ENCODE data around the gene PHYH.
"Not testable (repeated sequence)": the region's sequence is repeated elsewhere in the genome, so short reads cannot be mapped to it uniquely, and the experiment has no call there.

Gene PHYH

DNA sequence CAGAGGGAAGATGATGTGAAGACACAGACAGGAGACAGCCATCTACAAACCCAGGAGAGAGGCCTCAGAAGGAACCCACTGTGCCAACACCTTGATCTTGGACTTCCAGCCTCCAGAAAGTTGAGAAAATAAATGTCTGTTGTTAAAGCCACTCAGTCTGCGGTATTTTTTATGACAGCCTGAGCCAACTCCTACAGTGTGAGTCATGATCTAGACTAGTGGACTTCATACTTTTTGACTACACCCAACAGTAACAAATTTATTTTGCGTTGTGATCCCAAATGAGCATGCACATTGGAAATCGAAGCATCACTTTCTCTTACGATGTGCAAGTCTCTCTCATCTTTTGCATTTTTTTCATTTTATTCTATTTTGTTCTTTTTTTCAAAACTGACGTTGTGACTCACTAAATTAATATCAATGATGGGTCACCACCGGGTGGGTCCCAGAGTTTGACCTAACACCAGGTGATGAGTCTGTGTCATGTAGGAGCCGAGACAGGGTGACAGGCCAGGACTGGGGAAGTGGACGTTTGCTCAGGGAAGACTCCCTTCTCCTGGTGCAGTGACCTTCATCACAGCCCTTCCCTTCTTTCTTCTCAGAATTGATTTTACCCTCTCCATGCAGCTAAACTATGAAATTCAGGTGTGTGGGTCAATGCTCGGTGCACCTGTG lies 28.9 kb downstream of the PHYH start:
- no peak for DNase-seq

DNA sequence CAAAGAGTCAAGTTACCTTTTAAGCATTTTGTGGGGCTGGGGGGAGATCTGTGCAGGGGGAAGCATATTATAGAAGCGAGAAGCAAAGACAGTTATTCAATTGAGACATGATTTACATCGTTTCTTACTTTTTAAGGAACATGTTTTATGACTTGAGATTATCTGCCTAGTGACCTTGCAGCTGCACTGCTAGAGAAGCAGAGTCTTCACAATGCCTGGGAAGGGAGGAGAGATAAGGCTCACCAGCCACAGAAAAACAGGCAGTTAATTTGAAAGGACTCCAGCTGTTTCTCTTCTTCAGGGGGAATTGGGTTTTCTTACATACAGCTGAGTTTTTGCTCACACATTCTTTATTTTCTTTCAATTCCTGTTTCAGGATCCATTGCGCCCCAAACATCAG lies 31.0 kb downstream of the PHYH start:
- no peak for DNase-seq

DNA sequence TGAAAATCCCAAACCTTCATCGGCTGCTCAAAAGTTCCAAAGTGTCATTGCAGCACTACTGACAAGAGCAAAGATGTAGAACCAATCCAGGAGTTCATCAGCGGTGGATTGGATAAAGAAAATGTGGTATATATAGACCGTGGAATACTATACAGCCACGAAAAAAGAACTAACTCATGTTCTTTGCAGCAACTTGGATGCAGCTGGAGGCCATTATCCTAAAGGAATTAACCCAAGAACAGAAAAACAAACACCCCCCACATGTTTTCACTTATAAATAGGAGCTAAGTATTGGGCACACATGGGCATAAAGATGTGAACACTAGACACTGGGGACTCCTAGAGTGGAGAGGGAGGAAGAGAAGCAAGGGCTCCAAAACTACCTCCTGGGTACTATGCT lies 31.6 kb downstream of the PHYH start:
- no peak for DNase-seq

DNA sequence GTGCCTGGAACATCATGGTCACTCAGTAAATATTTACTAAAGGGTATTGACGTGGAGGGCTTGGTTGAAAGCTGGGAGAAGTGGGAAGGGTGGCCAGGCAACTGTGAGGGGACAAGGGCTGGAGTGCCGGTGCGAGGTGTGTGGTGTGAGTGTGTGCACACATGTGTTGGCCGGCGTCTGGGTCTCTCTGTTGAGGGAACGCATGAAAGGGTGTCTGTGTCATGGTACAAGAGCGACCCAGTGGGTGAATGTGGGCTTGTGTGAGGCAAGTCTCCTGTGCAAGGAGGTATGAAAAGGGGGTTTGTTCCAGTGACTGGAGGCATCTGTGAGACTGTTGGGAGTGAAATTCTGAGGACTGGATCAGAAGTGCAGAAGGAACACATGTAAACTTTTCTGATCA lies 36.3 kb downstream of the PHYH start:
- no peak for DNase-seq

DNA sequence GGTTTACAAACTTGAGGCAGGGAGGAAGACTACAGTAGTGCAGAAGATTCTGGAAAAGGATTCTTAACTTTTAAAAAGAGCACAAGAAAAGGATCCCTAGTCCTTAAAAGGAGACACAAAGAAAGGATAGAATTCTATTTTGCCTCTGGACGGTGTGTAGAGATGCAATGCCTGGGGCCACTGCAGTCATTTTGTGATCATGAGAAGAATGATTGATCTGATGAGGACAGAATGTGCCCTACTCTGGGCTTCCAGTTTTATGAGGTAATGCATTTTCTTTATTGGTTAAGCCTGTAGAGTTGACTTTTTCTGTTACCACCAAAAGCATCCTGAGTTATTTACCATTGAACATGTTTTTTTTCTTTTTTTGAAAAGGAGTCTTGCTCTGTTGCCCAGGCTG lies 37.4 kb downstream of the PHYH start:
- no peak for DNase-seq

DNA sequence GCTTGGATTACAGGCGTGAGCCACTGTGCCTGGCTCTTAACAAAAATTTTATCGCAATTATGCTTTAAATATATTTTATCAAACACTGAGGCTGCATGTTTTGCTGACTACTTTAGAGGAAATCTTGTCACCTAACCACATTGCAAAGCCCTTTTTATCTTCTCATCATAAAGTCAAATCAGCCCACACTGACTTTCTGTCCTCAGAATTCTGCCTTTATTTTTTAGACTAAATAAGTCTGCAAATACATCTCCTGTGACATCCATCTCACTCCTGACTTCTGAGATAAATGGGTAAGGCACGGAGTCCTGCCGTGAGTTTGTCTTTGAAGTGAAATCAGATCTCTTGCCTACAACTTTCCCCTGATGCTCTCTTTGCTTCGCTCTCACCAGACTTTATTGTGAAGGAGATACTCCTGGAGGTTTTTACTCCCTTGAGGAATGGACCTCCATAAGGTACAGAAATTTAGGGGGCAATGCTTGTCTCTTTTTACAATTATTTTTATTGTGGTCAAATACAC lies 42.2 kb downstream of the PHYH start:
- DNase-seq: no peak

DNA sequence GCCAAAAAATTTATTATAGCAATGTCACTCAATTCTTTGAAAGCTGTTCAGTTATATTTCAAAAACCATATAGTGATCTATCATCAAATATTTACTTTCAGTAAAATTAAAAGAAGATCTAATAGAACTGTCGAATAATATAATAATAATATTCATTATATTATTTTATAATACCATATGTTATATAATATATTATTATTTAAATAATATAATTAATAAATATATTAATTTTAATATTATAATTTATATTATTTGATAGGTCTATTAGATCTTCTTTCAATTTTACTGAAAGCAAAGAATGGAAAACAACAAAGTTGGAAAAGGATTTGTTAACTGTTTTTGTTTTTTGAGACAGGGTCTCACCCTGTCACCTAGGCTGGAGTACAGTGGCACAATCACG lies 43.2 kb downstream of the PHYH start:
- no peak for DNase-seq

DNA sequence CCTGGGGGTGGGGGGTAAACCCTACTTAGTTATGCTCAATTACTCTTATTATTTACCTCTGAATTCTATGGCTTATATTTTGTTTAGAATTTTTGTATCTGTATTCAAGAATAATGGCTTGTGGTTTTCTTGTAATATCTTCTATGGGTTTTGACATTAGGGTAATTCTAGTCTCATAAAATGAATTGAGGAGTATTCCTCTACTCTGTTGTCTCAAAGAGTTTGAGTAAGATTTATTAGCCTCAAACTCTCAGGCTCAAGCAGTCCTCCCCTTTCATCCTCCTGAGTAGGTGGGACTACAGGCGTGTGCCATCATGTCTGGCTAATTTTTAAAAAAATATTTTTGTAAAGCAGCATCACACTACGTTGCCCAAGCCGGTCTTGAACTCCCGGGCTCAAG lies 46.1 kb downstream of the PHYH start:
- no peak for DNase-seq

DNA sequence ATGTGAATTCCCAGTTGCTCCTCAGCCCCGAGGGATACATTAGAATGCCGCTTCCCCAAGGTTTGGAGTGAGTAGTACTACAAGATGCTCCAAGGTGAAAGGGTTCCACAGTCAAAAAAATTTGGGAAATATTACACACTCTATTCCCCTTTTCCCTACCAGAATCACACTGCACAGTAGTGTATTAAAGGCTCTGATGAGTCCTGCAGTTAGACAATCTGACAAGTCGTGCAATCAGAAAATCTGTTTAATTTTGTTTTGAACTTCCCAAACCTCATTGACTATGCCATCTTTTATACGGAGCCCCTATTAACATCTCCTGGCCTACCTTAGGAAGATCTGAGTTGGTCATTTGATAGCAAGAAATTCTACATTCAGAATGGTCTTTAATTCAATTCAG lies 52.1 kb downstream of the PHYH start:
- no peak for DNase-seq

DNA sequence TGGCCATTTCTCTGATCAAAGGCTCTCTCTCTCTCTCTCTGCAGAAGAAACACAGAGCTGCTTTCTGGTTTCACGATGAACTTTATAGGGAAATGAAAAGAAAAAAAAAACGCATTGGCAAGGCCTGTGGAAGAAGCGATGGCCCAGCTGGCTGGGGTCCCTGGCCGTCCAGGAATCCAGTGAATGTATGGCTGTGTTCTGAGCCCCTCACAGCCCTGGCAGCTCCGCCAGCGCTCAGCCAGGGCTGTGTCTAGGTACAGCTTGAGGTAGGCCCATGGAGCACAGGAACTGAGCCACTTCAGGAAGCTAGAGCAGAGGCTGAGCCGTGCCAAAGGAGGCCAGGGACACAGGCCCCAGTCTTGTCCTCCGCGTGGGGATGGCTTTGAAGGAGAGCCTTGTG lies 52.6 kb downstream of the PHYH start:
- no peak for DNase-seq

DNA sequence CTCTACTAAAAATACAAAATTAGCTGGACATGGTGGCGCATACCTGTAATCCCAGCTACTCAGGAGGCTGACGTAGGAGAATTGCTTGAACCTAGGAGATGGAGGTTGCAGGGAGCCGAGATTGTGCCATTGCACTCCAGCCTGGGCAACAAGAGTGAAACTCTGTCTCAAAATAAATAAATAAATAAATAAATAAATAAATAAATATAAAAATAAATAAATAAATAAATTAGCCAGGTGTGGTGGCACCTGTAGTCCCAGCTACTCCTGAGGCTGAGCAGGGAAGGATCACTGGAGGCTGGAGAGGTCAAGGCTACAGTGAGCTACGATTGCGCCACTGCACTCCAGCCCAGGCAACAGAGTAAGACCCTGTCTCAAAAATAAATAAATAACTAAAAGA lies 57.6 kb downstream of the PHYH start:
- DNase-seq: not testable (repeated sequence)

DNA sequence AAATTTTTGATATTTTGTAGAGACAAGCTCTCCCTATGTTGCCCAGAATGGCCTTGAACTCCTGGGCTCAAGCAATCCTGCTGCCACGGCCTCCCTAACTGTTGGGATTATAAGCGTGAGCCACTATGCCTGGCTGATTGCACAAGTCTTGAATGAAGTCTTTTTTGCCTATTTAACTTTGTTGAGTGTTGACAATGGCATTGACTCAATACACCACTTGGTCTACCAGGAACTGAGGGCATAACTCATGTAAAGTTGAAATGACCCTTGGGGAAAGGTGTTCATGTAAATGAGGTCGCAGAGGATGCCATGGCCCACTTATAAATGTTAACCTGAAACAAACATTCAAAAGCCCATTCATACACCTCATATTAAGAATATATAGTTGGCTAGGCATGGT lies 58.3 kb downstream of the PHYH start:
- no peak for DNase-seq

DNA sequence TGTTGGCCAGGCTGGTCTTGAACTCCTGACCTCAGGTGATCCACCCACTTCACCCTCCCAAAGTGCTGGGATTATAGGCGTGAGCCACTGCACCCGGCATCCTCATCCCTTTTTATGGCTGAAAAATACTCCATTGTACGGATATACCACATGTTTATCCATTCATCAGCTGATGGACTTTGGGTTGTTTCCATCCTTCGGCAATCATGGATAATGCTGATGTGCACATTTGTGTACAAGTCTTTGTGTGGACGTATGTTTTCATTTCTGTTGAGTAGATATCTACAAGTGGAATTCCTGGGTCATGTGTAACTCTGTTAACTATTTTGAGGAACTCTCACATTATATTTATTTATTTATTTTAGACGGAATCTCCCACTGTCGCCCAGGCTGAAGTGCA lies 59.9 kb downstream of the PHYH start:
- no peak for DNase-seq

DNA sequence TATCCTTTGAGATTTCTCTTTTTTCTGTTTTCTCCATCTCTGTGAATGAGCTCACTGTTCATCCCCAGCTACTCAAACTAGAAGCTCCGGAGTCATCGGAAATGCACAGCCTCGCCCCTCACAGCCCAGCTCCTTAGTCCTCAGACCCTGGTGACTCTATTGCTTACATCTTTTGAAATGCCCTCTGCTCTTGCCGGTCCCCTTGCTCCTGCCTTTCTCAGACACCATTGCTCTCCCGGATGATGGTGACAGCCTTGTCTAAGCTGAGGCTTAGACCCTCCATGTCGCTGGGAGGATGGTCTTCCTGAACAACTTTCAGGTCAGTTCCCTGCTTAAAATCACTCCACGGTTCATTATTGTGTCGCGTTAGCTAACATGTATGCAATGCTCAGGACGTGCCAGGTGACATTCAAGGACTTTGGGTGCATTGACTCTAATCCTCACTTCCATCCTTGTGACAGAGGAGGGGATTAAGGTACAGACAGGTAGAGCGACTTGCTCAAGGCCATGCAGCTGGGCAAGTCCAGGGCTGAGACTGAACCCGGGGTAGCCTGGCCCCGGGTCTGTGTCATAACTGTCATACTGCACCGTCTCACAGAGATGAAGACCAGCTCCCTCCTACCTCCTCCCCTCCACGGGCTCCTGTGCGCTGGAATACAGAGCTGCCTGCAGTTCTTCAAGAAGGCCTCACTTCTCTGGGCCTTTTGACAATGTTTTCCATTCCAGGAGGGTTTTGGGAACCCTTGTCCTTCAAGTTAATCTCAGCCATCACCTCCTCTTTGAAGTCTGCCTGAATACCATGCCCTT lies 61.4 kb downstream of the PHYH start:
- no peak for DNase-seq

DNA sequence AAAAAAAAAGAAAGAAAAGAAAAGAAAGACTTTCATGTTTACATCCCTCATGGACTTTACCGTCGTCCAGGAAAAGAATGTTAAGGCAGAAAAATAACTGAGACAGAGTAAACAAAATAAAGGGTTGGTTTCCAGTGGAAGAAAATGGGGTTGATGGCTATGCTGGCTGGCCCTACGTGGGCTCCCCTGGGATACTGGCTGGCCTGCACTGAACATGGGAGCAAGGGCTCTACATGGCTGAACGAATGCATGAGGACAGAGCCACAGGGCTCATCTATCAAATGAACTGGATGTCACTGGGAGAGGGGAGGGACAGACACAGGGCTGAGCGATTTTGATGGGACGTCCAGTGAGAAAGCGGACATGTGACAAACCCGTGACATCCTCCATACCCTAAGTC lies 63.2 kb downstream of the PHYH start:
- DNase-seq: no peak

DNA sequence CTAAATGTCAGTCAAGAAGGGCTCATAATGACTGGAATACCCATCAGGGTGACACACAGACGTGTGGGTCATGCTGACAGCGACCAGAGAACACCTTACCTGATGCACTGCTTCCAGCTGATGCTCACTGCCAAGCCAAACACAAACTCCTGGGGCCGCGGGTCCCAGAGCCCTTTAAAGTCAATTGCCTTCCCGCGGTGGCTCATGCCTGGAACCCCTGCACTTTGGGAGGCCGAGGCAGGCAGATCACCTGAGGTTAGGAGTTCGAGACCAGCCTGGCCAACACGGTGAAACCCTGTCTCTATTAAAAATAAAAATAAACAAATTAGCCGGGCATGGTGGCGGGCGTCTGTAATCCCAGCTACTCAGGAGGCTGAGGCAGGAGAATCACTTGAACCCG lies 65.1 kb downstream of the PHYH start:
- not testable (repeated sequence) for DNase-seq

DNA sequence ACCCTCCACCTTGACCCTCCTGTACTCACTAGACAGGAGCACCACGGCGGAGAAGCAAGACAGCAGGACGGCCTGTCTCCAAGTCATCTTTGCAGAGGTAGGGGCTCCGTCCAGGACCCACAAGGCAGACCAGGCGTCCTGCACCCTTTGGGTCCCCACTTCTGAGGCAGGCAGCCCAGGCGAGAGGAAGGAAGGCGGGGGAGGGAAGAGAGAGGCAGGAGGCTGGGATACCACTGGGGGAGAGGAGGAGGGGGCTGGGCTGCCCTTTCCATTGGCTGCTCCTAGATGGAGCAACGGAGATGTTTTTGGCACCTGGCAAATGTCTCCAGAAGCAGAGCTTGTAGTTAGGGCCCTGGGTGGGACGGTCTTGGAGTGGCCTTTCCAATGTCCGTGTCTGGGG lies 65.7 kb downstream of the PHYH start, which contains the start of gene UCMA:
Gene UCMA (minus strand): TSS at position 203 of the 400 bp plus-strand sequence. CDS start 116 bp downstream, at position 87.
- no peak for DNase-seq

DNA sequence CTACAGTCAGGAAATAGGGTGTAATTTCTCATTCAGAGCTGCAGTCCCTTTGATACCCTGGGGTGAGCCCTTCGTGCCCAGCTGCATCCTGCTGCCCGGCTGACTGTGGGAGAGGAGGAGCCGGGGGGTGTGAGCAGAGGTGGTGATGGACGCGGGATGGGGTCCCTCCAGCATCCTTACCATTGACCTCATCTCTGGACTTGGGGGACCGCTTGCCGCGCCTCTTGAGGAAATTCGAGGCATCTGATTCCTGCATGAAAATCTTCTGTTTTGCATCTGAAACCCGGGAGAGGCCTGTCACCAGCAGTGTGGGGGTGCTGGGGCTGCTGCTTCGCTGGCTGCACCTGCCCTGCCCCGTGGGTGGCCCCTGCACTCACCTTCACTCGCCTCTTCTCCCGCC lies 66.5 kb downstream of the PHYH start:
- no peak for DNase-seq

DNA sequence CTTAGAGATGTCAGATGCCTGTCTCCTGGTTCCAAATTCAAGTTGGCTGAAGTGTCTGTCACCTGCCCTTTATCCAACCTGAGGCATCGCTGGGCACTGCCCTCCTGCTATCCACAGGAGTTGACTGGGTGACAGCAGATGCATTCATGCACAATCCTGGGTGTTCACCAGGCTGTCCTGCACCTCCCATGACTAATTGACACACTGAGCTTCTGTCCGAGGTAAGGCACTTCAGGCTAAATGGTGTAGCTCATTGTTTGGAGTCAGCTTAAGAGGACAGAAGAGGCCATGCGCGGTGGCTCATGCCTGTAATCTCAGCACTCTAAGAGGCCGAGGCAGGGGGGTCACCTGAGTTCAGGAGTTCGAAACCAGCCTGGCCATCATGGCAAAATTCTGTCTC lies 68.1 kb downstream of the PHYH start:
- DNase-seq: no peak

DNA sequence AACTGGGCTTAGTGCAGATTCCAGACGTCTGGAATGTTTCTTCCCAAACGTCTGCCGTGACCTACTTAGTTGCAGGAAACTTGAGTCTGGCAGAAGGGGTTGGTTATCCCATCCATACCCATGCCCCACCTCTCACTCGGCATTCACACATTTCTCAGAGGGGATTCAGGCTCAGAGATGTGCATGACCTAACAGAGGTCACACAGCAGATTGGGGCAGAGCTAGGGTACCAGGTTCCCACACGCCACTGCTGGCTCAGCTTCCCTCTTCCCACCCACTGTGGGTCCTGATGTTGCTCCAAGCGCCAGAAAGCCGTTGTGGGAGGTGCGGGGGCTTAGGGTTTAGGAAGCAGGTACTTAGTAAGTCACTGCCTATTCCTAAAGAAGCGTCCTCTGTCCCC lies 68.7 kb downstream of the PHYH start:
- no peak for DNase-seq
